Colonic mucosa (tissue), 4 donors: ENCODE results near the gene COL9A3. TPM values are rescaled to one million over a fixed set of nuclear protein-coding genes. Genes with fewer than 3 reads are reported as not detected.

ENCODE experiments used
- DNase-seq: peaks from one replicate; pipeline ENCODE4 v3.0.0-alpha.2; 2020
- H3K27ac ChIP-seq: fragments of 200-600 bp; one replicate; pipeline ENCODE4 v1.8.0; 2021
- H3K27me3 ChIP-seq: fragments of 200-600 bp; one replicate; pipeline ENCODE4 v1.8.0; 2021
- H3K36me3 ChIP-seq: fragments of 200-600 bp; one replicate; pipeline ENCODE4 v1.8.0; 2021
- H3K4me1 ChIP-seq: fragments of 200-600 bp; one replicate; pipeline ENCODE4 v1.8.0; 2021; ENCODE audit warnings: mild to moderate bottlenecking
- H3K4me3 ChIP-seq: fragments of 200-600 bp; one replicate; pipeline ENCODE4 v1.8.0; 2021
- H3K9ac ChIP-seq, 2 donors: one replicate each; pipeline ENCODE4 v1.7.0; 2013; ENCODE audit warnings: control low read depth in 2 of 2, low read depth in 2 of 2, low read length in 2 of 2
- H3K9me3 ChIP-seq: fragments of 200-600 bp; one replicate; pipeline ENCODE4 v1.8.0; 2021
- intact Hi-C: fragments of 100-400 bp; cut with DNase I; formaldehyde crosslinking; loops from one replicate; pipeline ENCODE4 v1.14.1; 2022
- total RNA-seq, 2 donors: library from RNA; stranded (reverse); fragmentation: NEBNext Ultra II Directional in 1 of 2; extraction: Animal tissue kit (Norgen Biotek cat#: 25700) in 1 of 2; gene quantifications; one replicate each; pipeline ENCODE4 v1.2.1, GENCODE V29; 2021
- TF ChIP-seq, protein P1 (sequence below): fragments of 200-600 bp; IDR thresholded peaks from one replicate; pipeline ENCODE4 v1.8.0; 2022; ENCODE audit warnings: antibody characterized with exemption, mild to moderate bottlenecking
- donor health status: healthy.
- donor health status: DM: no; HTN: no; CAD: no.
- donor health status: DM: no; HTN: no; CAD: no.

The COL9A3 gene
- total RNA-seq, 2 donors from 2014 or later, result 2.7 to 3.6 TPM

DNA sequence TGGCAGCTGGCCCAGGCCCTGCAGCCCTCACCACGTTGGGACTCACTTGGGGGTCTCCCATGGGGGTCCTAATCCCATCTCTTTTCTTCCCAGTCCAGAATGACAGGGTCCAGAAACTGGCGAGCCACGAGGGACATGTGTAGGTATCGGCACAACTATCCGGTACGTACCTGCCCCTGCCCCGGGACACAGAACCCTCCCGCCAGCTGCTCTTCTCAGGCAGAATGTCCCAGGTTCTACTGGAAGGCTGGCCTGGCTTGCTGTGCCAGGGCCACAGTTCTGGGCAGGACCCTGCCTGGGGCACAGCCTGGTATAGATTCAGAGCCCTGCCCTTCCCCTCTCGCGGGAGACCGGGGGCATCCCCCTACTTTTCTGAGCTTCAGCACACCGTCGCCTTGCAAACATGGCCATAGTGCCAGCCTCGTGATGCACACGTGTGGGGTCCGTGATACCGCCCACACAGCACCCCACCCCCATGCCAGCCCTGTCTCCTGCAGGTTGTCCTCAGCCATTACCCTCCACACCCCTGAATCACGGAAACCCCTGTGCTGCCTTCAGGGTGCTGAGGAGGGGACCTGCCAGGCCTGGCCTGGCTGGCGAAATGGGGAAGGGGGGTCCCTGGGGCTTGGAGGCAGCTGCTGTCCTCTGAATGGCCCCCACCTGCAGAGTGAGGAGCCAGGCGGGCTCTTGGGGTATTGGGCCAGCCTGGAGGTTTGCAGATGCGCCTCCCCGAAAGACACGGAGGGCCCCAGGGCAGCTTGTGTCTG lies 9.2 kb upstream of the COL9A3 start:
- TF ChIP-seq, protein P1, sequence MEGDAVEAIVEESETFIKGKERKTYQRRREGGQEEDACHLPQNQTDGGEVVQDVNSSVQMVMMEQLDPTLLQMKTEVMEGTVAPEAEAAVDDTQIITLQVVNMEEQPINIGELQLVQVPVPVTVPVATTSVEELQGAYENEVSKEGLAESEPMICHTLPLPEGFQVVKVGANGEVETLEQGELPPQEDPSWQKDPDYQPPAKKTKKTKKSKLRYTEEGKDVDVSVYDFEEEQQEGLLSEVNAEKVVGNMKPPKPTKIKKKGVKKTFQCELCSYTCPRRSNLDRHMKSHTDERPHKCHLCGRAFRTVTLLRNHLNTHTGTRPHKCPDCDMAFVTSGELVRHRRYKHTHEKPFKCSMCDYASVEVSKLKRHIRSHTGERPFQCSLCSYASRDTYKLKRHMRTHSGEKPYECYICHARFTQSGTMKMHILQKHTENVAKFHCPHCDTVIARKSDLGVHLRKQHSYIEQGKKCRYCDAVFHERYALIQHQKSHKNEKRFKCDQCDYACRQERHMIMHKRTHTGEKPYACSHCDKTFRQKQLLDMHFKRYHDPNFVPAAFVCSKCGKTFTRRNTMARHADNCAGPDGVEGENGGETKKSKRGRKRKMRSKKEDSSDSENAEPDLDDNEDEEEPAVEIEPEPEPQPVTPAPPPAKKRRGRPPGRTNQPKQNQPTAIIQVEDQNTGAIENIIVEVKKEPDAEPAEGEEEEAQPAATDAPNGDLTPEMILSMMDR, result no peak
- H3K36me3 ChIP-seq, result peaks cover 36% of the 10 kb centered on the region
- H3K27me3 ChIP-seq, result no peaks in the 10 kb centered on the region
- H3K9ac ChIP-seq, result no peak overlapping the region
- H3K27ac ChIP-seq, result no peak overlapping the region
- H3K4me1 ChIP-seq, result peaks cover 14% of the 10 kb centered on the region
- H3K9me3 ChIP-seq, result no peaks in the 10 kb centered on the region
- no peak overlapping the region for H3K4me3 ChIP-seq
- intact Hi-C loops, result loop anchor here (5.0 kb wide), 1 partner anchor 140 kb away; no protein-coding TSS in a partner anchor
- no peak for DNase-seq

DNA sequence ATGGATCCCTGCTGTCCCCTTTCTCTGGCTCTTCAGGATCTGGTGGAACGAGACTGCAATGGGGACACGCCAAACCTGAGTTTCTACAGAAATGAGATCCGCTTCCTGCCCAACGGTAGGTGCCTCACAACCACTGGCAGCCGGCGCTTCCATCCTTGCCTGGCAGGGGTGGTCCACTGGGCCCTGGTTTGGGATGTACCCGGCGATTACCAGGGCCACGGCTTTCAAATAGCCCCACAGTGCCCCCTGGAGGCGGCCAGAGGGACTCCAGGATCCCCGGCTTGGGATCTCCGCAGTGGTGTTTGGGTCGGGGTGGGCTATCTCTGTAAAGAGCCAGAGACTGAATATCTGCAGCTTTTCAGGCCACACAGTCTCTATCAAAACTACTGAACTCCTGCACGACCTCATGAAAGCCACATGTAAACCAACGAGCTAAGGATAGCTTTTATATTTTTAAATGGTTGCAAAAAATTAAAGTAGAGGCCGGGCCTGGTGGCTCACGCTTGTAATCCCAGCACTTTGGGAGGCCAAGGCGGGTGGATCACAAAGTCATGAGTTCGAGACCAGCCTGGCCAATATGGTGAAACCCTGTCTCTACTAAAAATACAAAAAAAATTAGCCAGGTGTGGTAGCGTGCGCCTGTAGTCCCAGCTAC lies 8.5 kb upstream of the COL9A3 start:
- H3K27me3 ChIP-seq, result no peaks in the 10 kb centered on the region
- peak; percentile 72 for DNase-seq
- no peak overlapping the region for H3K9ac ChIP-seq
- peaks cover 36% of the 10 kb centered on the region for H3K36me3 ChIP-seq
- no peak overlapping the region for H3K27ac ChIP-seq
- H3K4me1 ChIP-seq, result peaks cover 14% of the 10 kb centered on the region
- intact Hi-C loops, result loop anchor here (5.0 kb wide), 1 partner anchor 141 kb away; no protein-coding TSS in a partner anchor
- H3K4me3 ChIP-seq, result no peak overlapping the region
- TF ChIP-seq, protein P1, result peak; percentile 92
- H3K9me3 ChIP-seq, result no peaks in the 10 kb centered on the region

DNA sequence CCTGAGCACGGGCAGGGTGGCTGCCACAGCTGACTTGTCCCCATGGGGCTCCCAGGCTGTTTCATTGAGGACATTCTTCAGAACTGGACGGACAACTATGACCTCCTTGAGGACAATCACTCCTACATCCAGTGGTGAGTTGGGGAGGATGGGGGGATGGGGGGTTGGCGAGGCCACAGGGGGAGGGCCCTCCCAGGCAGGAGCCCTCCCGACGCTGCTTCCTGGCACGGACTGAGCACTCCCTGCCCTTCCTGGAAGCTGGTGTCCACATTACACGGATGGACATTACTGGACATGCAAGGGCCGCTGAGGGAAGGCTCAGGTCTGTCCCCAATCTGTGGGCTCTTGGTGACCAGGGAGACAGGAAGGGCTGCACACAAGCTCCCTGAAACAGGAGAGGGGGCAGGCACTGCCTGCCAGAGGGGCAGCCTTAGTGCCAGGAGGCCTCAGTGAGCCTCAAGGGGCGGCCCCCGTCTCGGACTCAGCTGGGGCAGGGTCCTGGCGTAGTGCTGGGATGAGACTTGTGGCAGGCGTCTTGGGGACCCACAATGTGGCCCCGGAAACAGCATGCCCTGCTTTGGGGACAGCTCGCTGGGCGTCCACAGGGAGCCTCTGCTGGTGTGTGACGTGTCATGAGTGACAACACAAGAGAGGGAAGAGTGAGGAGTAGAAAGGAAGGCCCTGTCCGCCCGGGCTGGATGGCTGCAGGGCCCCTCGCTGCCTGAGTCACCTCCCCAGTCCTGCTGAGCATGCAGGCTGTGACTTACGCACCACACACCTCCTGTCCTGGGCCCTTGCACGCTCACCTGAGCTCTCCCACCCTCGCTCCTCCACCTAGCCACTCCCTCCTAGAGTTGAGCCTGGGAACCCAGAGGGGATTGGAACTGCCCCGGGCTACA lies 7.1 kb upstream of the COL9A3 start:
- H3K9ac ChIP-seq, result no peak overlapping the region
- H3K4me3 ChIP-seq, result no peak overlapping the region
- no peaks in the 10 kb centered on the region for H3K9me3 ChIP-seq
- peaks cover 36% of the 10 kb centered on the region for H3K36me3 ChIP-seq
- H3K27me3 ChIP-seq, result peaks cover 2% of the 10 kb centered on the region
- no peak for DNase-seq
- H3K4me1 ChIP-seq, result peaks cover 14% of the 10 kb centered on the region
- TF ChIP-seq, protein P1, result no peak
- no peak overlapping the region for H3K27ac ChIP-seq
- intact Hi-C loops, result loop anchor here (5.0 kb wide), 1 partner anchor 142 kb away; no protein-coding TSS in a partner anchor

DNA sequence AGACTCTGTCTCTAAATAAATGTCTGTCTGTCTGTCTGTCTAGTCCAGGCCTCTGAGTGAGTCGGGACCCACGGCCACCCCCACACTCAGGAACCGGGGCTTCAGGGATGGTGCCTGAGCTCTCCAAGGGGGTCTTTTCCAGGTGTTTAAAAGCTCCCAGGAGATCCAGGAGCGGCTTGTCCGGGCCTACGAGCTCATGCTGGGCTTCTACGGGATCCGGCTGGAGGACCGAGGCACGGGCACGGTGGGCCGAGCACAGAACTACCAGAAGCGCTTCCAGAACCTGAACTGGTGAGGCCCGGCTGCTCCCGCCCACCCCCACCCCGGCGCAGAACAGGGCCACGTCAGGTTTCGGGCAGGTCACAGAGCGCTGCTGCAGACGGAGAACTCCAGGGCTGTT lies 5.5 kb upstream of the COL9A3 start:
- Histone ChIP-seq H3K36me3 (peaks cover 36% of the 10 kb centered on the region), H3K4me1 (peaks cover 14% of the 10 kb centered on the region), H3K4me3 (no peak overlapping the region), H3K27ac (no peak overlapping the region), H3K9ac (no peak overlapping the region), H3K9me3 (no peaks in the 10 kb centered on the region), H3K27me3 (peaks cover 18% of the 10 kb centered on the region)
- no peak for DNase-seq
- intact Hi-C loops, result no loop called here
- TF ChIP-seq, protein P1, result no peak

DNA sequence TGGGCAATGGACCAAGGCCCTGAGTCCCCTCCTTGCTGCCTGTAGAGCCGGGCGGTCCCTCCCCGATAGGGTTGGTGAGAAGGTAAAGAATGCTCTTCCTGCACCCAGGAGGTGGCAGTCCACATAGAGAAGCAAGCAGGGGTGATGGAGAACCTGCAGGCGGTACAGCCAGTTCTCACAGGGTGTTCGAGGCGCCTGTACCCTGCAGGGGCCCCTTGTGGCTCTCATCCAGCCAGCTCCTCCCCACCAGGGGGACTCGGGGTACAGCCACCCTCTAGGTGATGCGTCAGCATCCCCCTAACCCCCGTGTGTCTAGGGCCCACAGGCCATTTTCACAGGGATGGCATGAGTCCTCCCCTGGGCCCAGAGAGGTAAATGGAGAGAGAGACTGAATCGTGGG lies 5.1 kb upstream of the COL9A3 start:
- H3K27me3 ChIP-seq, result peaks cover 22% of the 10 kb centered on the region
- H3K9ac ChIP-seq, result no peak overlapping the region
- TF ChIP-seq, protein P1, result no peak
- no peak overlapping the region for H3K27ac ChIP-seq
- H3K4me1 ChIP-seq, result peaks cover 13% of the 10 kb centered on the region
- DNase-seq, result no peak
- no peak overlapping the region for H3K4me3 ChIP-seq
- no peaks in the 10 kb centered on the region for H3K9me3 ChIP-seq
- intact Hi-C loops, result no loop called here
- peaks cover 36% of the 10 kb centered on the region for H3K36me3 ChIP-seq
